Astrocyte (in vitro differentiated cells and primary cell): Measurements from ENCODE around the gene CNDP2. TPM values are rescaled to one million over a fixed set of nuclear protein-coding genes. Genes with fewer than 3 reads are reported as not detected.

Source experiments
- DNase-seq: peaks from one replicate; pipeline ENCODE4 v3.0.0-alpha.2; 2010; ENCODE audit warnings: low read depth
- FAIRE-seq: peaks from 2 replicates; lab custom pipeline; 2011; peaks lifted over from hg19 to GRCh38; lab: Jason Lieb, UNC
- H2AFZ ChIP-seq: 2 replicates; pipeline ENCODE4 v1.6.0; 2012; ENCODE audit warnings: low read depth, low read length, inconsistent platforms
- H3K27ac ChIP-seq: 2 replicates; pipeline ENCODE4 v1.5.1; 2011; ENCODE audit warnings: low read depth, low read length, inconsistent platforms
- H3K27me3 ChIP-seq: 2 replicates; pipeline ENCODE4 v1.6.0; 2011; ENCODE audit warnings: low read length, inconsistent platforms; ENCODE audit not compliant: insufficient read depth
- H3K36me3 ChIP-seq: 2 replicates; pipeline ENCODE4 v1.5.1; 2011; ENCODE audit warnings: low read length, inconsistent platforms; ENCODE audit not compliant: insufficient read depth
- H3K4me1 ChIP-seq: 2 replicates; pipeline ENCODE4 v1.5.1; 2011; ENCODE audit warnings: low read length, inconsistent platforms; ENCODE audit not compliant: insufficient read depth
- H3K4me2 ChIP-seq: 2 replicates; pipeline ENCODE4 v1.6.0; 2012; ENCODE audit warnings: low read length, inconsistent platforms
- H3K4me3 ChIP-seq: 2 replicates; pipeline ENCODE4 v1.5.1; 2011; ENCODE audit warnings: low read depth, mild to moderate bottlenecking, low read length, inconsistent platforms; ENCODE audit not compliant: insufficient read depth
- H3K79me2 ChIP-seq: 2 replicates; pipeline ENCODE4 v1.6.0; 2012; ENCODE audit warnings: mild to moderate bottlenecking, low read length, inconsistent platforms; ENCODE audit not compliant: insufficient read depth
- H3K9ac ChIP-seq: 2 replicates; pipeline ENCODE4 v1.6.0; 2012; ENCODE audit warnings: mild to moderate bottlenecking, low read length, inconsistent platforms
- H3K9me3 ChIP-seq: 2 replicates; pipeline ENCODE4 v1.5.1; 2012; ENCODE audit warnings: low read depth, mild to moderate bottlenecking, low read length, inconsistent platforms; ENCODE audit not compliant: insufficient read depth
- H4K20me1 ChIP-seq: 2 replicates; pipeline ENCODE4 v1.6.0; 2012; ENCODE audit warnings: low read length, inconsistent platforms; ENCODE audit not compliant: insufficient read depth
- H3K27ac Mint-ChIP-seq: one replicate; pipeline ENCODE4 v1.8.0; 2021; ENCODE audit warnings: mild to moderate bottlenecking, mixed read lengths; ENCODE audit not compliant: unreplicated experiment
- H3K27me3 Mint-ChIP-seq: one replicate; pipeline ENCODE4 v1.8.0; 2021; ENCODE audit warnings: low read depth, mixed read lengths; ENCODE audit not compliant: unreplicated experiment
- H3K36me3 Mint-ChIP-seq: one replicate; pipeline ENCODE4 v1.8.0; 2021; ENCODE audit warnings: low read depth, mixed read lengths; ENCODE audit not compliant: unreplicated experiment
- H3K4me1 Mint-ChIP-seq: one replicate; pipeline ENCODE4 v1.8.0; 2021; ENCODE audit warnings: low read depth, mixed read lengths; ENCODE audit not compliant: unreplicated experiment
- H3K4me3 Mint-ChIP-seq: one replicate; pipeline ENCODE4 v1.8.0; 2021; ENCODE audit warnings: mild to moderate bottlenecking, moderate library complexity, mixed read lengths; ENCODE audit not compliant: unreplicated experiment
- H3K9me3 Mint-ChIP-seq: one replicate; pipeline ENCODE4 v1.8.0; 2021; ENCODE audit warnings: mild to moderate bottlenecking, mixed read lengths; ENCODE audit not compliant: unreplicated experiment
- EZH2 ChIP-seq: IDR thresholded peaks from 2 replicates; pipeline ENCODE4 v1.6.1; 2012; ENCODE audit warnings: mild to moderate bottlenecking, low read length, inconsistent platforms; ENCODE audit not compliant: insufficient read depth
- total RNA-seq: library from RNA; stranded (reverse); gene quantifications from 2 replicates; pipeline ENCODE4 v1.2.1, GENCODE V29; 2021
- TF ChIP-seq, protein P1 (sequence below): IDR thresholded peaks from 2 replicates; pipeline ENCODE4 v1.5.1; 2011; ENCODE audit warnings: low read depth, mild to moderate bottlenecking, inconsistent platforms, low read length, moderate library complexity; ENCODE audit not compliant: insufficient read depth

The CNDP2 gene
- total RNA-seq, 1 donor from 2014 or later: 149 TPM

DNA sequence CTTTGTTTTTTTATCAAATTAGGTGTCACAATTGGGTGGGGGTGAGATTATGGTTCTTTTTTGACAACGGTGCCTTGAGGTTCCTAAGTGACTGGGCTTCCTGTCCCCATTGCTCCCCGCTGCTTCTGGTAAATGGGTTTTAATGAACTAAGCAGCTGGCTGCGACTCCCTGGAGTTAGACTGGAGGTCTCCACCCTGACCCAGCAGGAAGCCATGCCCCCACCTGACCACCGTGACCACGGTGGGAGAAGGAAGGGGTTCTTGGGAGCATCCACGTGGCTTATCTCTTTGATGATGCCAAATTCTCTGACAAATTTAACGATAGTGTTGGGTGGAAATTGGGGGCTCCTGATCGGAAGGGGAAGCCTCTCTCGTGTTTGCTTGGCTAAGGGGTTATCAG is 12.2 kb downstream of the CNDP2 start:
- Histone ChIP-seq H3K9ac (no peak overlapping the region), H3K4me3 (no peak overlapping the region), H3K4me2 (no peak overlapping the region), H3K9me3 (no peaks in the 10 kb centered on the region), H3K27ac (no peak overlapping the region), H3K79me2 (no peaks in the 10 kb centered on the region), H3K36me3 (peaks cover 21% of the 10 kb centered on the region), H3K4me1 (no peaks in the 10 kb centered on the region), H4K20me1 (peaks cover 5% of the 10 kb centered on the region), H2AFZ (no peak overlapping the region), H3K27me3 (no peaks in the 10 kb centered on the region)
- FAIRE-seq (no peak), DNase-seq (no peak)
- TF ChIP-seq EZH2: no peak
- TF ChIP-seq, protein P1, sequence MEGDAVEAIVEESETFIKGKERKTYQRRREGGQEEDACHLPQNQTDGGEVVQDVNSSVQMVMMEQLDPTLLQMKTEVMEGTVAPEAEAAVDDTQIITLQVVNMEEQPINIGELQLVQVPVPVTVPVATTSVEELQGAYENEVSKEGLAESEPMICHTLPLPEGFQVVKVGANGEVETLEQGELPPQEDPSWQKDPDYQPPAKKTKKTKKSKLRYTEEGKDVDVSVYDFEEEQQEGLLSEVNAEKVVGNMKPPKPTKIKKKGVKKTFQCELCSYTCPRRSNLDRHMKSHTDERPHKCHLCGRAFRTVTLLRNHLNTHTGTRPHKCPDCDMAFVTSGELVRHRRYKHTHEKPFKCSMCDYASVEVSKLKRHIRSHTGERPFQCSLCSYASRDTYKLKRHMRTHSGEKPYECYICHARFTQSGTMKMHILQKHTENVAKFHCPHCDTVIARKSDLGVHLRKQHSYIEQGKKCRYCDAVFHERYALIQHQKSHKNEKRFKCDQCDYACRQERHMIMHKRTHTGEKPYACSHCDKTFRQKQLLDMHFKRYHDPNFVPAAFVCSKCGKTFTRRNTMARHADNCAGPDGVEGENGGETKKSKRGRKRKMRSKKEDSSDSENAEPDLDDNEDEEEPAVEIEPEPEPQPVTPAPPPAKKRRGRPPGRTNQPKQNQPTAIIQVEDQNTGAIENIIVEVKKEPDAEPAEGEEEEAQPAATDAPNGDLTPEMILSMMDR: no peak
- Mint-ChIP-seq H3K27ac (no peak overlapping the region), H3K36me3 (peaks cover 25% of the 10 kb centered on the region), H3K9me3 (no peaks in the 10 kb centered on the region), H3K4me3 (no peak overlapping the region), H3K4me1 (no peaks in the 10 kb centered on the region), H3K27me3 (no peaks in the 10 kb centered on the region)

DNA sequence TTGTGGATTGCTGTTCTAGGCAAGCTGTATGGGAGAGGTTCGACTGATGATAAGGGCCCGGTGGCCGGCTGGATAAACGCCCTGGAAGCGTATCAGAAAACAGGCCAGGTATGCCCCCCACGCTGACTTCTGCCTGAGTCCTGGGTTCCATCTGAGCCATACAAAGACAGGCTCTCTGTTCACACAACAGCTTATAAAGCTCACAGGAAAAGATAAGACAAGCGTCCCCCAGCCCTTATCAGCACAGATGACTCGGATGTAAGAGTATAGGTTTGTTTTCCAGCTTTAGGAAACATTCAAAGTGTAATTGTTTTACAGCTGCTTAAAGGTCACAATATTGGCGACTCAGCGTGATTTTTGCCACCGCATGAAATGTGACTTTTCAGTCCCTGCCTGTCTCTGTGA is 12.7 kb downstream of the CNDP2 start:
- Histone ChIP-seq H3K9ac (no peak overlapping the region), H2AFZ (no peak overlapping the region), H3K27me3 (no peaks in the 10 kb centered on the region), H3K36me3 (peaks cover 20% of the 10 kb centered on the region), H4K20me1 (peaks cover 5% of the 10 kb centered on the region), H3K4me3 (no peak overlapping the region), H3K4me2 (no peak overlapping the region), H3K4me1 (no peaks in the 10 kb centered on the region), H3K9me3 (no peaks in the 10 kb centered on the region), H3K27ac (no peak overlapping the region), H3K79me2 (no peaks in the 10 kb centered on the region)
- Mint-ChIP-seq H3K36me3 (peaks cover 27% of the 10 kb centered on the region), H3K9me3 (no peaks in the 10 kb centered on the region), H3K4me3 (no peak overlapping the region), H3K27me3 (no peaks in the 10 kb centered on the region), H3K4me1 (no peaks in the 10 kb centered on the region), H3K27ac (no peak overlapping the region)
- no peak for FAIRE-seq
- DNase-seq: no peak
- TF ChIP-seq, protein P1: no peak
- no peak for TF ChIP-seq EZH2

DNA sequence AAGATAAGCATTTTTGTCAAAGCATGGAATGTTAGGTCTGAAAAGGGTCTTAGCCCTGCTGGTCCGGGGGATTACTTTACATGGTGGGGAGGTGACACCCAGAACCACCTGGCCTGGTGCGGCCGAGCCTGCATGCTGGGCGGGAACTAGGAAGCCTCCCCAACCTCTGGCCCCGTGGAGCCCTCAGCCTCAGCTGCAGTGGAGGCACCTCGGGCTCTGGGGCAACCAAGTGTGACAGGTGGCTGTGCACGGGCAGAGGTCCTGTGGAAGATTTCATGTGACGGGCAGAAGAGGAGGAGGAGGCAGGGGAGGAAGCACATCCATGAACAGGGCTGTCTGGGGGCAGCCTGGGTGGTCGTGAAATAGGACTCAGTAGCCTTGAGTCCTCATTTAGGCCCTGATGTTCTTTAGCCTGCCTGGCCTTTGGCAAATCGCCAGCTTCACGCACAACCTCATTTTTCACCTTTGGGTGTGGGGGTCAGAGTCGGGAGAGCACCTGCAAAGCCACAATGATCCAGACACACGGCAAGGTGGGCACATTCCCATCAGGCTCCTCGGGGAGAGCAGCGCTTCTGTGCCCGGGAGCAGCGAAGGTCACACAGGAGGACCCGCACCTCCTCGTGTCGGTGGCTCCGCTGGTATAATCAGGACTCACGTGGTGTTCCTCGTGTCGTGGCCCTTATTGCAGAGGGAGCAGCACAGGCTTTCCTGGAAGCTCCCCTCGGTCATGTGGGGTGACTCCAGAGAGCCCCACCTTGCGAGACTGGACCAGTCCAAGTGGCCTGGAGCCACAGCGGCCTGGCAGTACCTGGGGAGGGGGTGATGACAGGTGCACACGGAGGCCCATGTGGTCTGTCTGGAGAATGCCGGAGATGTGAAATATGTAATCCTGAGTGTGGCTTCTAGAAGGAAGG is 13.9 kb downstream of the CNDP2 start:
- Histone ChIP-seq H3K4me2 (no peak overlapping the region), H3K79me2 (no peaks in the 10 kb centered on the region), H3K4me1 (no peaks in the 10 kb centered on the region), H3K27me3 (no peaks in the 10 kb centered on the region), H2AFZ (no peak overlapping the region), H3K9me3 (no peaks in the 10 kb centered on the region), H3K27ac (no peak overlapping the region), H3K4me3 (no peak overlapping the region), H4K20me1 (peaks cover 12% of the 10 kb centered on the region), H3K9ac (no peak overlapping the region), H3K36me3 (peaks cover 19% of the 10 kb centered on the region)
- Mint-ChIP-seq H3K27ac (no peak overlapping the region), H3K4me3 (no peak overlapping the region), H3K36me3 (peaks cover 28% of the 10 kb centered on the region), H3K4me1 (no peaks in the 10 kb centered on the region), H3K27me3 (no peaks in the 10 kb centered on the region), H3K9me3 (no peaks in the 10 kb centered on the region)
- DNase-seq: no peak
- no peak for FAIRE-seq
- TF ChIP-seq, protein P1: no peak
- no peak for TF ChIP-seq EZH2
